ENCODE data around the gene KCNG1.

GRCh38 chr20:51009303-51010042 is 13.4 kb downstream of the KCNG1 start:
- no peak for TF ChIP-seq POLR2A (IDR thresholded peaks at IDR 0.05)
- TF ChIP-seq, protein P1, sequence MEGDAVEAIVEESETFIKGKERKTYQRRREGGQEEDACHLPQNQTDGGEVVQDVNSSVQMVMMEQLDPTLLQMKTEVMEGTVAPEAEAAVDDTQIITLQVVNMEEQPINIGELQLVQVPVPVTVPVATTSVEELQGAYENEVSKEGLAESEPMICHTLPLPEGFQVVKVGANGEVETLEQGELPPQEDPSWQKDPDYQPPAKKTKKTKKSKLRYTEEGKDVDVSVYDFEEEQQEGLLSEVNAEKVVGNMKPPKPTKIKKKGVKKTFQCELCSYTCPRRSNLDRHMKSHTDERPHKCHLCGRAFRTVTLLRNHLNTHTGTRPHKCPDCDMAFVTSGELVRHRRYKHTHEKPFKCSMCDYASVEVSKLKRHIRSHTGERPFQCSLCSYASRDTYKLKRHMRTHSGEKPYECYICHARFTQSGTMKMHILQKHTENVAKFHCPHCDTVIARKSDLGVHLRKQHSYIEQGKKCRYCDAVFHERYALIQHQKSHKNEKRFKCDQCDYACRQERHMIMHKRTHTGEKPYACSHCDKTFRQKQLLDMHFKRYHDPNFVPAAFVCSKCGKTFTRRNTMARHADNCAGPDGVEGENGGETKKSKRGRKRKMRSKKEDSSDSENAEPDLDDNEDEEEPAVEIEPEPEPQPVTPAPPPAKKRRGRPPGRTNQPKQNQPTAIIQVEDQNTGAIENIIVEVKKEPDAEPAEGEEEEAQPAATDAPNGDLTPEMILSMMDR (IDR thresholded peaks at IDR 0.05): no peak

Data from body of pancreas (tissue), 4 donors.